Erythroblast (primary cell): ENCODE data around the gene SMIM44.

Experiments
- GATA1 ChIP-seq: IDR thresholded peaks from 2 replicates; pipeline ENCODE4 v1.6.1; 2011; ENCODE audit warnings: low read depth, mild to moderate bottlenecking, control low read depth, low read length, moderate library complexity
- POLR2A ChIP-seq: IDR thresholded peaks from 2 replicates; pipeline ENCODE4 v1.6.1; 2011; ENCODE audit warnings: mild to moderate bottlenecking, low read length

GRCh38 chr19:3459965-3460582 is 23.2 kb downstream of the SMIM44 start:
- TF ChIP-seq POLR2A = no peak
- no peak for TF ChIP-seq GATA1
